HTERT RPE-1 (cell line): ENCODE results near the gene POR.

Experiments used
- in situ Hi-C: fragments of 300-500 bp; cut with MboI; formaldehyde crosslinking; loops from 4 replicates; pipeline ENCODE4 v1.14.3; 2020; ENCODE audit warnings: low sequenced_read_pairs

Gene POR

GRCh38 chr7:75915416-75916156 is 631 bp downstream of the POR start:
- in situ Hi-C loops = no loop called here

GRCh38 chr7:75916259-75916658 is 1.3 kb downstream of the POR start:
- in situ Hi-C loops = no loop called here

GRCh38 chr7:75916685-75917634 is 2.0 kb downstream of the POR start:
- in situ Hi-C loops = no loop called here

GRCh38 chr7:75920431-75921161 is 5.6 kb downstream of the POR start:
- in situ Hi-C loops = no loop called here

- in situ Hi-C loops = no loop called here
Measured at GRCh38 chr7:75921479-75921878, 6.5 kb downstream of the POR start.

GRCh38 chr7:75922966-75923603 is 8.1 kb downstream of the POR start:
- in situ Hi-C loops = no loop called here

- in situ Hi-C loops = no loop called here
Measured at GRCh38 chr7:75924256-75924655, 9.3 kb downstream of the POR start.

GRCh38 chr7:75924889-75925288 is 9.9 kb downstream of the POR start:
- in situ Hi-C loops = no loop called here

- in situ Hi-C loops = no loop called here
Measured at GRCh38 chr7:75925717-75926435, 10.9 kb downstream of the POR start.

GRCh38 chr7:75928568-75928914 is 13.6 kb downstream of the POR start:
- in situ Hi-C loops = no loop called here

GRCh38 chr7:75931680-75932079 is 16.7 kb downstream of the POR start:
- in situ Hi-C loops = no loop called here

GRCh38 chr7:75937958-75938786 is 23.2 kb downstream of the POR start:
- in situ Hi-C loops = no loop called here

GRCh38 chr7:75938921-75939320 is 24.0 kb downstream of the POR start:
- in situ Hi-C loops = no loop called here

- in situ Hi-C loops = no loop called here
Measured at GRCh38 chr7:75943864-75944263, 28.9 kb downstream of the POR start.

- in situ Hi-C loops = no loop called here
Measured at GRCh38 chr7:75944507-75944906, 29.6 kb downstream of the POR start.

- in situ Hi-C loops = no loop called here
Measured at GRCh38 chr7:75945297-75946168, 30.6 kb downstream of the POR start.

- in situ Hi-C loops = no loop called here
Measured at GRCh38 chr7:75946207-75946855, 31.4 kb downstream of the POR start.

GRCh38 chr7:75948179-75948578 is 33.2 kb downstream of the POR start:
- in situ Hi-C loops = no loop called here
